GM19023 (cell line): ENCODE measurements around the gene GPX7.

ENCODE experiments used
- ATAC-seq: cut with Tn5 transposase; IDR thresholded peaks from one replicate; pipeline ENCODE4 v1.9.1; 2021; ENCODE audit warnings: mild to moderate bottlenecking, moderate library complexity; ENCODE audit not compliant: unreplicated experiment

The GPX7 gene

GRCh38 chr1:52585474-52585873, 16.7 kb upstream of the GPX7 start:
- ATAC-seq = no peak

DNA sequence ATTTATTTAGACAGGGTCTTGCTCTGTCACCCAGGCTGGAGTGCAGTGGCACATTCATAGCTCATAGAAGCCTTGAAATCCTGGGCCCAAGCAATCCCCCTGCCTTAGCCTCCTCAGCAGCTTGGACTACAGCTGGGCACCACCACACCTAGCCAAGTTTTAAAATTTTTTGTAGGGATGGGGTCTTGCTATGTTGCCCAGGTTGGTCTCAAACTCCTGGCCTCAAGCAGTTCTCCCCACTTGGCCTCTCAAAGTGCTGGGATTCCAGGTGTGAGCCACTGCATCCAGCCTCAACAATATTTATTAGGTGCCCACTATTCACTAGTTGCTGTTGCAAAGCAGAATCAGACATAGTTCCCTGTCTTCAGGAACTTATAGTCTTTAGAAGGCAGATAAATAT, 14.1 kb upstream of the GPX7 start:
- no peak for ATAC-seq

DNA sequence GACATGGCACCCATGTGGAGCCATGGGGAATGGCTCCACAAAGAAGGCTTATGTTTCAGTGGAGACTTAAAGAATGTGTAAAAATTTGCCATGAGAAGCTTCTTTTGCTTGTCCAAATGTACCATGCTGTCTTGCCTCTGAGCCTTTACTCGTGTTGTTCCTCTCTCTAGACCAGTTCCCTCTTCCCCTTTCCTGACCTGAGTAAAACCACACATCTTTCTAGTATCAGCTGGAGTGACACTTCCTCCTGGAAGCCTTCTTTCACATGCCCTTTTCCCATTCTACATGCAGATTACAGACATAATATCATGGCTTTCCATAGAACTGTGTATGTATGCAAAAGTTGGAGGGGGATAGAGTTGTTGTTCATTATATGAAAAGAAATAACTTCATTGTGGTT, 13.6 kb upstream of the GPX7 start:
- no peak for ATAC-seq

GRCh38 chr1:52590266-52590665, 11.9 kb upstream of the GPX7 start:
- ATAC-seq = no peak

DNA sequence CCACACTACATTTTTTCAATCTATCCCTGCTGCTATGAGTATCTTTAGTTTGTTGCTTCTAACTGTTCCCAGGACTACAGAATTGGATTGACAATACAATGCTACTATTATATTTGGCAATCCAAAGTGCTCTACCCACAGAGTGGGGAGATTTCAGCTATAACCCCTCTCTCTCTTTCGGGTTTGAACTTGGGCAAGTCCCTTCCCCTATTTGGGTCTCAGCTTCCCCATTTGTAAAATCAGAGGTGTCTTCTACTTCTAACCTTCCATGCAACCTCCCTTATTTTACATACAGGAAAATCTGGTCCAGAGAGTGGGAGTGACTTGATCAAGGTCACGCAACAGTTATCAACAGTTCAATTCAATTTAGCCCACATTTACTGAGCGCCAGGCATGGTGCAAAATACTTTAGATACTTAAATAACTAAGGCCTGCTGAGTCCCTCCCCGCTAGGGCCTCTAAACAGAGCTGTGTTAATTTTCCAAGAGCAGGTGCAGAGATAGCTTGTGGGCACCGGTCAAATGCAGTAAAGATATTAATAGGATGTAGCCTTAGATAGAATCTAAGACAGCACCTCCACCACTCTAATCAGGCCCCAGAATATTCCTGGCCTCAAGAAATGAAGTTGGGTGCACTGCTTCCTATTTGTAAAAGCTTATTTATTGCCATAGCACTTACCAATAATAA, 9.4 kb upstream of the GPX7 start:
- ATAC-seq = no peak

- ATAC-seq = no peak
These were observed 8.7 kb upstream of the GPX7 start for GRCh38 chr1:52593495-52593894.

DNA sequence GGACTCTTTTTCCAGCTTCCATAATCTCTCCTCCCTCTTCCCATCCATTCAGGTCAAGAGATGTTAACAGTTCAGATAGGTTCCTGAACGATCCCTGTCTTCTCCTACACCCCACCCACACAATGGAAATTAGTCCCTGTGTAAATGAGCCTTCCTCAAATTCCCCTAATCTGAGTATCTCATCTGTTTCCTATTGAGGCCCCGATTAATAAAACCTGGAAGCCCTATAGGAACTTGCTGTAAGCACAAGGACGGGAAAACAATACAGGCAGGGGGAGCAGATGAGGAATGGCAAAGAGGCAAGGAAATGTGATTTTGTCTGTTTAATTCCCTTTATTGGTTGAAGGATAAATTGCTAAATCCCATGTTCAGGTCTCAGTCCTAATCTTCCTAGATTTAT, 7.1 kb upstream of the GPX7 start:
- no peak for ATAC-seq

- ATAC-seq = no peak
These were observed 4.3 kb upstream of the GPX7 start for GRCh38 chr1:52597912-52598311.

- ATAC-seq = no peak
These were observed 3.4 kb upstream of the GPX7 start for GRCh38 chr1:52598729-52599128.

- no peak for ATAC-seq
These were observed 2.9 kb upstream of the GPX7 start for GRCh38 chr1:52599236-52599635.

DNA sequence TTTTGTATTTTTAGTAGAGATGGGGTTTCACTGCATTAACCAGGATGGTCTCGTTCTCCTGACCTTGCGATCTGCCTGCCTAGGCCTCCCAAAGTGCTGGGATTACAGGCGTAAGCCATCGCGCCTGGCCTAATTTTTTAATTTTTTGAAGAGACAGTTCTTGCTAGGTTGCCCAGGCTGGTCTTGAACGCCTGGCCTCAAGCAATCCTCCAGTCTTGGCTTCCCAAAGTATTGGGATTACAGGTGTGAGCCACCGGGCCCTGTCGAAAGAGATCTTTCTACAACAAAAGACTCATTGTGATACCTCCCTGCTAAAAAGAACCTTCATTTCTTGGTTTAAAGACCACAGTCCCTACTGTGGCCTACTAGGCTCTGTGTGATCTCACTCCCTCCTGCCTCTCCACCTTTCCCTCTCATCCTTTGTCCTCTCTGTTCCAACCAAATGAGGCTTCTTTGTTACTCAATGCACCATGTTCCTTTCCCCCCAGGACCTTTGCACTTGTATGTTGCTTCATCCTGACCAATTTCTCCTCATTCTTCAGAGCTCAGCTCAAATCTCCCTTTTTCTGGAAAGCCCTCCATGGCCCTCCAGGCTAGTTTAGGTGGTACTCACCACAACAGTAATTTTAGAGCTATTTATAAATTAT, 1.5 kb upstream of the GPX7 start:
- ATAC-seq = no peak

DNA sequence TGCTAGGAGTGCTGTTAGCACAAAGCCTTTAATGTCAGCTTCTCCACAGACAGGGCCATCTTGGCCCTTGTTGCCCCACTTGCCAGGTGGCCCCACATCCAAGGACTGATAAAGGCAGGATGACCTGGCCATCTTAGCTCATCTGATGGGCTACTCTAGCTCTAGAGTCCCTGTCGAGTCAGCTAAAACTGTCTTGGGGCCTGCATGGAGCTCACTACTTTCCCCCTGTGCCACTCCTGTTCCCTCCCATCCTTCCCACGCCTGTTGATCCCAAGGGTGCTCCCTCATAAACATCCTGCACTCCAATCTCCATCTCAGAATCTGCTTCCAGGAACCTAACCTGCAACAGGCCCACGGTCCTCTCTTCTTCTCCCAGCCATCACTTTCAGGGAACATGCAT, 652 bp upstream of the GPX7 start:
- ATAC-seq = no peak

DNA sequence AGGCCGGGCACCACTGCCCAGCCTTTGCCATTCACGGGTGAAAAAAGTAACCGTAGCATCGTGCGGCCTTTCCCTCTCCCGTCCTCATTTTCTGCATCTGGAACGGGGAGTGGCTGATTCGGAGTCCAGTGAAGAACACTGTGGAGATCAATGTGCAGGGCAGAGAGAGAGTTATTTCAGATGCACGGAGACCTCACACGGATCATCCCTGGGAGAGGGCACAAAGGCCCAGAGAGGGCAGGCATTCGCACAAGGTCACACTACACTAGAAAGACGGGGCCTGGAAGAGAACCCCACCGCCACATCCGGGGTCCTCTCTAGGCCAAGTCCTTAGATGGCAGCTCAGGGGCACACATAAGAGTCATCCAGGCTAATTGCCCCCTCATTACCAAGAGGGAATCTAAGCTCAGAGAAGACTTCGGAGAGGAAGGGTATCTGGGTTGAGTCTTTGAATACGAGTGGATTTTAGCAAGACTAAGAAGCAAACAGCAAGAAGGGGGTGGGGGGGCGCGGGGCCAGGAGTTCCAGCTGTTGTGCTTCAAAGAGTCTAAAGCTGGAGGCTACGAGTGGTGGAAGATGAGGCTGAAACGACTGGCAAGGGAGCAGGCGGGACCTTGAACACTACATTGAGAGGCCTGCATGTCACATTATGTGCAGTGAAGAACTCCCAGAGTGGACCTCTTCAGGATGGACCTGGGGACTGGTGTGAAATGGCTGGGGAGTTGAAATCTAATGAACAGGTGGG, 857 bp downstream of the GPX7 start:
- ATAC-seq = no peak

DNA sequence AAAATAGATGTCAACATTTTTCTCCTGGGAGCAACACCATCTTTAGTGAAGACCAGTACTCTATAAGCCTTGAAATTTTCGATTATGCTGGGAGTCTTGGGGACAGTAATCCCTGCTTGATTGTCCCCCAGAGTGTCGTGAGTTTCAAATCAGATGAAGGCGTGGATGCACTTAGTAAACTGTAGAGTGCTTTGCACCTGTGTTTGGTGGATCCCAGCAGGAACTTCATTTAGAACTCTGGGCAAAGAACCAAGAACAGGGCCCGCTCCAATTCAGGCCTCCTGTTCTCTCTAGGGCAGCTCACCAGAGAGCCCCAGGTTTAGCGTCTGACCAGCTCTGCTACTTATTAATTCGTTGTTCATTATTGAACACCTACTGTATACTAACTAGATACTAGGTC, 1.5 kb downstream of the GPX7 start:
- no peak for ATAC-seq

GRCh38 chr1:52604063-52604770, 2.0 kb downstream of the GPX7 start:
- no peak for ATAC-seq

GRCh38 chr1:52613636-52614373, 11.6 kb downstream of the GPX7 start:
- ATAC-seq = no peak

DNA sequence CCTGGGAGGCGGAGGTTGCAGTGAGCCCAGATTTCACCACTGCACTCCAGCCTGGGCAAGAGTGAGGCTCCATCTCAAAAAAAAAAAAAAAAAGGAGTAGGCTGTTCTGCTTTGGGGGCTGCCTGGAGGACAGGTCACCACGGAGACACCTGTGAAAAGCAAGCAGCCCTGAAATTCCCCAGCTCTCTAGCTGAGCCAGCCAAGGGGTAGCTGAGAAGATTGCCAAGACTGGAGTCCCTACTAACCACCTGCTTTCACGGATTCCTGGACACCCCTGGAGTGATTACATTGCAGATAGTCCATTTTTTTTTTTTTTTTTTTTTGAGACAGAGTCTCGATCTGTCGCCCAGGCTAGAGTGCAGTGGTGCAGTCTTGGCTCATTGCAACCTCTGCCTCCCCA, 12.5 kb downstream of the GPX7 start:
- no peak for ATAC-seq

DNA sequence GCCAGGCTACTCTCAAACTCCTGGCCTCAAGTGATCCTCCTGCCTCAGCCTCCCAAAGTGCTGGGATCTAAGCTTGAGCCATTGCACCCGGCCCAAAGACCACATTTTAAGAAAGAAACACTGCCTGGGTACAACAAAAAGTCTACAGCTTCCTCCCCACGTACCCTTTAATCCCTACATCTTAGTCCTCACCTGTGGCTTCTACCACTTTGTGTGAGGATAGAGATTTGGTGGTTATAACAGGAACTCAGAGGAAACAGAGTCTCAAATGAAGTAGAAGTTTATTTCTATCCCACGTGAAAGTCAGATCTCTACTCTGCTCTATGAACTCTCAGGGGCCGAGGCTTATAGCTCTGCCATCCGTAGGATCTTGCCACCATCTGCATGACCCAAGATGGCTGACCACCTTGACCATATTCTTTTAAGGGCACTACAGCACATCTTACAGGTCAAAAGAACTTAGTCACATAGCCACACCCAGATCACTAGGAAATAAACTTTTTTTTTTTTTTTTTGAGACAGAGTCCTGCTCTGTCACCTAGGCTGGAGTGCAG, 13.4 kb downstream of the GPX7 start:
- no peak for ATAC-seq

DNA sequence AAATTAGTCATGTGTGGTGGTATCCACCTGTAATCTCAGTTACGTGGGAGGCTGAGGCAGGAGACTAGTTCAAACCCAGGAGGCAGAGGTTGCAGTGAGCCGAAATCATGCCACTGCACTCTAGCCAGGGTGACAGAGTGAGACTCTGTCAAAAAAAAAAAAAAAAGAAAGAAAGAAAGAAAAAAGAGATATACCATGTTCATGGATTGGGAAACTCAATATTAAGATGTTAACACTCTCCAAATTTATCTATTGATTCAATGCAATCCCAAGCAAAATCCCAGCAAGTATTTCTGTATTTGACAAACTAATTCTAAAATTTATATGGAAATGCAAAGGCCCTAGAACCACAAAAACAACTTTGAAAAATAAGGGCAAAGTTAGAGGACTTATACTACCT, 19.8 kb downstream of the GPX7 start:
- no peak for ATAC-seq

DNA sequence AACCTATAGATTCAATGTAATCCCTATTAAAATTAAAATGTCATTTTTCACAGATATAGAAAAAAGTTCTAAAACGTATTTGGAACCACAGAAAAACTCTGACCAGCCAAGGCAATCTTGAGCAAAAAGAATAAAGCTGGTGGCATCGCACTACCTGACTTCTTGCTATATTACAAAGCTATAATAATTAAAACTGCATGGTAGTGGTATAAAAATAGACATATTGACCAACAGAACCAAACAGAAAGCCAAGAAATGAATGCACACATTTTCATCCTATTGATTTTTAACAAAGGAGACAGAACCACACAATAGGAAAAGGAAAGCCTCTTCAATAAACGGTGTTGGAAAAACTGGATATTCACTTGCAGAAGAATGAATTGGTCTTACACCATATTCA, 21.6 kb downstream of the GPX7 start:
- no peak for ATAC-seq

DNA sequence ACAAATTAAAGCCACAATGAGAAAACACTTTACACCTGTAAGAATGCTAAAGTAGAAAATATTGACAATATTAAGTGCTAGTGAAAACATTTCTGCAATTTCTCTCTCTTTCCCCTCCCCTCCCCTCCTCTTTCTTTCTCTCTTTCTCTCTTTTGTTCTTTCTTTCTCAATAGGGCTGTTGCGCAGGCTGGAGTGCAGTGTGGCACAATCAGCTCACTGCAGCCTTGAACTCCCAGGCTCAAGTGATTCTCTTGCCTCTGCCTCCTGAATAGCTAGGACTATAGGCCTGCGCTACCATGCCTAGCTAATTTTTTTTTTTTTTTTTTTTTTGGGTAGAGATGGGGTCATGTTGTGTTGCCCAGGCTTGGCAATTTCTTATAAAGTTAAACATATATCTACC, 24.9 kb downstream of the GPX7 start:
- no peak for ATAC-seq
